Keratinocyte (primary cell): ENCODE measurements around the gene PDCD5.

ENCODE experiments used
- EZH2 ChIP-seq: IDR thresholded peaks from one replicate; pipeline ENCODE4 v1.6.1; 2012; ENCODE audit warnings: inconsistent platforms, mild to moderate bottlenecking, low read length, moderate library complexity
- TF ChIP-seq, protein P1 (sequence below), 3 experiments: IDR thresholded peaks in 1 of 3; conservative IDR thresholded peaks in 1 of 3; optimal IDR thresholded peaks in 1 of 3; 2 replicates in 2 of 3; 3 replicates in 1 of 3; pipeline versions ENCODE3 to v1.5.1; 2011; ENCODE audit warnings: low read length in 3 of 3, mild to moderate bottlenecking in 3 of 3, moderate library complexity in 2 of 3, control low read depth in 1 of 3, inconsistent platforms in 1 of 3; ENCODE audit not compliant: insufficient read depth in 2 of 3; ENCODE audit errors: extremely low read depth in 1 of 3

DNA sequence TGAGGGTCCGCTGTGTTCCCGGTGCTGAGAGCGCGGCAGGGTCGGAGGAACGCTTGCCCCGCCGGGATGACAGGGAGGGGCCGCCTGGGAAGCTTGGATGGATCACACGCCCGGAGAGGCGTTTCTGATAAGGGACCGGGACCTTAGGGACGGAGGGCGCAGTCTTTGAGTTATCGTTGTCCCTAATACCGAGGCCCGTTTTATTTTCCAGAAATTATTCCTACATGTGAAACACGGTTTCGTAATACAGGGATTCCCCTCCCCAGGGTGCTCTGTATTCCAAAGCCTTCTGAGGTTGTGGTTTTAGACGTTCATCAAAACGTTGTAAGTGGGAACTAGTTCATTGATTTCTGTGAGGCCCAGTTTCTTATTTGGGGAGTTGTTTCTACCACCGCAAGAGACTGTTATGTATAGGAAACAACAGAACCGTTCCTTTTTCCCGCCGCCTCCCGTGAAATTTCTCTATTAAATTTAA is 752 bp downstream of the PDCD5 start:
- TF ChIP-seq, protein P1, sequence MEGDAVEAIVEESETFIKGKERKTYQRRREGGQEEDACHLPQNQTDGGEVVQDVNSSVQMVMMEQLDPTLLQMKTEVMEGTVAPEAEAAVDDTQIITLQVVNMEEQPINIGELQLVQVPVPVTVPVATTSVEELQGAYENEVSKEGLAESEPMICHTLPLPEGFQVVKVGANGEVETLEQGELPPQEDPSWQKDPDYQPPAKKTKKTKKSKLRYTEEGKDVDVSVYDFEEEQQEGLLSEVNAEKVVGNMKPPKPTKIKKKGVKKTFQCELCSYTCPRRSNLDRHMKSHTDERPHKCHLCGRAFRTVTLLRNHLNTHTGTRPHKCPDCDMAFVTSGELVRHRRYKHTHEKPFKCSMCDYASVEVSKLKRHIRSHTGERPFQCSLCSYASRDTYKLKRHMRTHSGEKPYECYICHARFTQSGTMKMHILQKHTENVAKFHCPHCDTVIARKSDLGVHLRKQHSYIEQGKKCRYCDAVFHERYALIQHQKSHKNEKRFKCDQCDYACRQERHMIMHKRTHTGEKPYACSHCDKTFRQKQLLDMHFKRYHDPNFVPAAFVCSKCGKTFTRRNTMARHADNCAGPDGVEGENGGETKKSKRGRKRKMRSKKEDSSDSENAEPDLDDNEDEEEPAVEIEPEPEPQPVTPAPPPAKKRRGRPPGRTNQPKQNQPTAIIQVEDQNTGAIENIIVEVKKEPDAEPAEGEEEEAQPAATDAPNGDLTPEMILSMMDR (optimal IDR thresholded peaks at IDR 0.05 in 1 of 3, IDR thresholded peaks at IDR 0.05 in 1 of 3, conservative IDR thresholded peaks at IDR 0.05 in 1 of 3; ENCODE audit: extremely low read depth in 1 of 3, insufficient read depth in 2 of 3, low read length in 3 of 3) = no peak
- no peak for TF ChIP-seq EZH2
